ENCODE data around the gene TUBA4A.
"Not testable (repeated sequence)": the region's sequence is repeated elsewhere in the genome, so short reads cannot be mapped to it uniquely, and the experiment has no call there.

Gene TUBA4A

DNA sequence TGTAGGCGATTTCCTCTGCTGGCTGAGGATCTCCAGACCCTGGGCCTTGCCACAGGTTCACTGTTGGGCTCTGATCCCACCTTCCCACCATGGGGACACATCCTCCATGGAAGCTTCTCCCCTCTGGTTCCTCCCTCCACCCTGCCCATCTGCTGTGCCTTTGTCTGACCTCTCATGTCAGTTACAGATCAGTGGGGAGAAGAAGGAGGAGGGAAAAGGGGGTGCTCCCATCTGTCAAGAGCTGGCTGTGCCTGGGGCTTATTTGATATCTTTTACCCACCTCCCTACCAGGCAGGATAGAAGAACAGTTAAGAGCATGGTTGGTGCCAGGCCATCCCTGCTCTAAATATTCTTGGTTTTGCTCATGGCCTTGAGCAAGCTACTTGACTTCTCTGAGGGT, 13.2 kb upstream of the TUBA4A start:
- no peak for DNase-seq

DNA sequence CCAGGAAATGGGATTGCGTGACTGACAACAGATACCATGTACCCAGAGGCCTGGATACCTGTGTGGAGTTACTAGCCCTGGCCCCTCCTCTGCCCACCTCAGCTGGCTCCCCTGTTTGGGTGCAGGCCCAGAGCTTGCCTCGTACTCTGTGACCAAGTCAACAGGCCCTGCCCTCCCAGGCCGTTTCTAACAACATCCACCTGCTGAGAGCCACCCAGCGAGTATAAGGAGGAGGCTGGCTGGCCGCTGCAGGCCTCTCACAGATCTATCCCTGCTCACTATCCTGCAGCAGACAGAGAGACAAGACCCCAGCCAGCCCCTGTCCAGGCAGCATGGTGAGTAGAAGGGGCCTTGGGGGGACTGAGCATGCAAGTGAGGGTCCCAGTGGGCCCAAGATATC, 12.5 kb upstream of the TUBA4A start:
- DNase-seq = no peak

DNA sequence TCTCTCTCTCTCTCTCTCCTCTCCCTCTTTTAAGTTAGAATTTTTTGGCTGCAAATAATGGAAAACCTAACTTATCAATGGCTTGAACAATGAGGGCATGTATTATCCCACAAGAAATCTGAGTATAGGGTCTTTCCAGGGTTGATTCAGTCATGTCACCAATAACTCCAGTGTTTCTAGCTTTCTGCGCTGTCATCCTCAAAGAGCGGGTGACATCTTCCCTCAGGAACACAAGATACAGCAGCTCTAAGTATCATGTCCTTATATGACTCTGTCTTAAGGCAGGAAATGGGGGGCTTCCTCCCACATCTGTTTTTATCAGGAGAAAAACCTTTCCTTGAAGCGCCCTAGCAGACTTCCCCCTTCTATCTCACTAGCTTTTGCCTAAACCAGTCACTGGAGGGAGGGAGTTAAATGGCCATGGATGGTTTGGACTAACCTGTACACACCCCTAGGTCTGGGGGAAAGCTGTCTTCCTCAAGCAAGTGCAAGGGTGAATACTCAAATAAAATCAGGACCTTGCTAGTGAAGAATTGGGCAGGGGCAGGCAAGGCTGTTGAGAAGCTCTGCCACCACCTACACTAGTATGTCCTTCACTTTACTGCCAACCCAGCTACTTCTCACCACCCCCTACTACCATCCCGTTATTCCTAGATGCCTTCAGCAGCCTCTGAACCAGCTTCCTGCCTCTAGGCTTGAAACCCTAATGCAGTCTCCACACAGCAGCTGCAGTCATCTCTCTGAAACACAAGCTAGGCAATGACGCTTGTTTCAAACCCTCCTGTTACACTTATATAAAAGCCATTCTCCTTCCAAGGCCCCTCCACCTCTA, 7.5 kb upstream of the TUBA4A start:
- DNase-seq = no peak

GRCh38 chr2:219258942-219259341, 5.2 kb upstream of the TUBA4A start:
- not testable (repeated sequence) for DNase-seq

- DNase-seq = peak; percentile 74 to 76
Measured at GRCh38 chr2:219254590-219255201, 978 bp upstream of the TUBA4A start.

DNA sequence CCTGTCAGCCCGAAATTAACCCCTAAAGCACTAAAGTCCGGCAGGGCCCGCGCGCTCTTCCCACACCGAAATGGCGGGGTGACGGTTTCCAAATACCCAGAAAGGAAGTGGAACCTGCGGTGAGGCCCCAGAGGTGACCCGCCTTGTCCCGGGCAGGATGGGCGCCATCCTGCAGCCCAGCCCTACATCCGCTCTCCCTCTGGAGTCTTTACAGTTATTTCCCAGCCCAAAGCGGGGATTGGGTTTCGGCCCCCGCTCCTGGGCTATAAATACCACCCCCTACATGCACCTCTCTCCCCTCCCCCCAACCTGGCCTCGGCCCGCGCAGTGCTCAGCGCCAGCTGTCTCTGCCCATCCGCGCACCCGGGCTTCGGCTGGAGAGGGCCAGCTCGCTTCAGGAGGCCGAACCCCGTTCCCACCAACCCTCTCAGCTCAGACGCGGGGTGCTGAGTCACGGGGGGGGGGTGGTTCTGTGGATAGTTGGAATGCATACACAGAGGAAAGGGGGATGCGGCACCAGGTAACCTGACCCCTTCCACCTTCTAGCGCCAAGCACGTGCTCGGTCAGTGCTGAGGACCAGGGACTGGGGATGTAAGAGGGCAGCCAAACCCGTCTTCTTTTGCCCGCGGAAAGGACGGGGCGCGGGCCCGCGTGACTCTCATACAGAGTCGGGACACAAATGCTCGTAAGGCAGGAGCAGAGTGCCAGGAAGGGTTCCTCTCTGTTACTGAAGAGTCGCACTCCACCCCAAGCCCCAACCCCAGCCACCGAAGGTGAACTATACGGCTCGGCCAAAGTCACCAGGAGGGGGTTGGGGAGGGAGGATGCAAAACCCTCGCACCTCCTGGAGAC, 592 bp downstream of the TUBA4A start, which contains the start of gene TUBA4B:
TSS of gene TUBA4B (plus strand) at position 344 of the 853 bp plus-strand sequence. CDS start at position 509, 165 bp downstream.
- peak; percentile 39 to 42 for DNase-seq

DNA sequence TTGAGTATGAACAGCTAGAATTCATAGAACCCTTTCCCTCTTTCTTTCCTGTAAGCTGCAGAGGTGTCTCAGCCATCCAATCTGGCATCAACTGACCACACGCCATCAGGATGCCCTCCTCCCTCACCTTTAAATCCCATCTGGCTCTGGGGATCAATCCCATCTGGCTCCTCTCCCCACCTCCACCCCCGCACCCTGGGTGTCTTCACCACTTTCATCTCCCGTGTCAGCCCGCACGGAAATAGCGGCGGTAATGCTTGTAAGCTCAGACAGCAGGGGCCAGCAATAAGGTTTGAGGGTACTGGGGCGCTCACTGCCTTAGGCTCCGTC, 1.2 kb downstream of the TUBA4A start:
- DNase-seq = no peak

- no peak for DNase-seq
Measured at GRCh38 chr2:219252084-219252483, 1.6 kb downstream of the TUBA4A start.

DNA sequence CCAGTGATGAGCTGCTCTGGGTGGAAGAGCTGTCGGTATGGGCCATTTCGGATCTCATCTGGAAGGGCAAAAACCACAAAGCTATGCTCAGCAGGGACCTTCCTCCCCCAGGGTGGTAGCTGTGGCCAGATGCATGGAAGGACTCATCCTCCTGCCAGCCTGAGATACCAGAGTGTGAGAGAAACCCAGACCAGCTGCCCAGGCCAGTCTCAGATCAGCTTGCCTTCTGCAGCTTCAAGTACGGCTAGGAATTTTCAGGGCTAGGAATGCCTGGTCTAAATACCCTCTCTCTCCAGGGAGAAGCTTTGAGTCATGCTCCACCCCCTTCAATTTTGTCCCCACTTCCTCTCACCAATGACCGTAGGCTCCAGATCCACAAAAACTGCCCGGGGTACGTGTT, 2.1 kb downstream of the TUBA4A start:
- DNase-seq = no peak

GRCh38 chr2:219250049-219250781, 3.5 kb downstream of the TUBA4A start:
- peak; percentile 58 to 69 for DNase-seq

- peak; percentile 82 to 84 for DNase-seq
Measured at GRCh38 chr2:219249203-219249980, 4.3 kb downstream of the TUBA4A start.

DNA sequence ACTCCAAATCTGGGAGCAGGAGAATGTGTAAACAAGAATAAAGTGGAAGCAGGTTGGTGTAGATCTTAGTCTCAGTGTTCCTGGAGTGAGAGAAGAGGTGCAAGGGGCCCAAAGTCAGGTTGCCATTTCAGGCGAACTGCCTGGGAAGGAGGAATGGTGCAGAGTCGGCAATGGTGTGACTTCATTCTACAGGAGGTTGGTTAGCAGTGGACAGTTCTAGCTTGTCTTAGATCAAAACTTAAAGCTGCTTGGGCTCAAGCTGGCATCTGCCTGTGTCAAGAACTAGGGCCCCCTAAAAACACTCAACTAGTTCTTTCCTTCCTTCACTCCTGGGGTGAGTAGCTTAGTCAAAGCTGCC, 4.9 kb downstream of the TUBA4A start:
- no peak for DNase-seq

DNA sequence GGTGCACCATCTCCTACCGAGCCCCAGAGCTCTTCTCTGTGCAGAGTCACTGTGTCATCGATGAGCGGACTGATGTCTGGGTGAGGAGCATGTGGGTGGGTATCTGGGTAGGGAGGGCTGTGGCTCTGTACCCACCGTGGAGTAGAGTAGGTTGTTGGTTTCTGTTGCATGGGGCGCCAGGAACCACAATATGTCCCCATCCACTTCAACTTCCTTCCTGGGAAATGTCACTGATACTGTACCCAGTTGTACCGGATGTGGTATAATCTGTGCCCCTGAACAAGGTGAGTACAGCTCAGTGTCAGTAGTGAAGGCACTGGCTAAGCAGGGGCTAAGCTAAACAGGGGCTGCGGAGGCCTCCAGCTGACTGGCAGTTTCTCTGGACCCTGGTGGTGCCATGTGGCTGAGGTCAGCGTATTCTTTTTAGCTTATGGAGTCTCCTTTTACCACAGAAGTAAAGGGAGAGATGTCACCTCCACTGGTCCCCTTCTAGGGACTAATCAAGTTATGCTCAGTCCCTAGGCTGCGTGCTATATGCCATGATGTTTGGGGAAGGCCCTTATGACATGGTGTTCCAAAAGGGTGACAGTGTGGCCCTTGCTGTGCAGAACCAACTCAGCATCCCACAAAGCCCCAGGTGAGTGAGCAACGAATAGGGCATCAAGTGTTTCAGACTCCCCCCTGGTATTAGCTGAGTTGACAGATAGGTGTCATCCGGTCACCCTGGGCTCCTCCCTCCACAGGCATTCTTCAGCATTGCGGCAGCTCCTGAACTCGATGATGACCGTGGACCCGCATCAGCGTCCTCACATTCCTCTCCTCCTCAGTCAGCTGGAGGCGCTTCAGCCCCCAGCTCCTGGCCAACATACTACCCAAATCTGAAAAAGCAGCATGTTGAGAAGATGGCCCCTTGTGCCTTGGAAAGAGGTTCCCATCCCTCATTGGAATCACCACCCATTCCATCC, 5.8 kb downstream of the TUBA4A start:
- DNase-seq = peak; percentile 49 to 52

DNA sequence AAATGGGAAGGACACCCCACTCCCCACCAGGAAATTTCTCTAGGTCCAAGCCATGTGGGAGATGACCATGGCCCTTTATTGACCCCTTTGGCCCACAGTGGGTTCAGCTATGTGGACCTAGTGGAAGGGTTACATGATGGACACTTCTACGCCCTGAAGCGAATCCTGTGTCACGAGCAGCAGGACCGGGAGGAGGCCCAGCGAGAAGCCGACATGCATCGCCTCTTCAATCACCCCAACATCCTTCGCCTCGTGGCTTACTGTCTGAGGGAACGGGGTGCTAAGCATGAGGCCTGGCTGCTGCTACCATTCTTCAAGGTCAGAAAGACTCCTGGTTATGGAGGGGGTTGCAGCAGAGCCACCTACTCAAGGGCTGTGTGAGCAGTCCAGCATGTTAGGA, 7.2 kb downstream of the TUBA4A start:
- DNase-seq = no peak

DNA sequence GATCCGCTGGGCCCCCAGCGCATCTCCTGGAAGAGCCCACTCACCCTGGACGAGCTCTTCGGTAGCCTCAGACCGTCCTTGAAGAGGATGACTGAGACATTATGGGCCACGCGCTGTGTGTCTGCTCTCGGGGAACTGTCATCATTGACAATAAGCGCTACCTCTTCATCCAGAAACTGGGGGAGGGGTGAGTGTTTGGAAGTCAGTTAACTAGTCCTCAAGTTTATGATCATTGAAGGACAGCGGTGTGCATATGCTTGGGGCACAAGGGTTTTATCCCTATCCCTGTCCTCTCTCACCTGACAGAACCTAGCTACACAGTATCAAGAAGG, 7.9 kb downstream of the TUBA4A start:
- no peak for DNase-seq

- peak; percentile 69 to 71 for DNase-seq
Measured at GRCh38 chr2:219245148-219245898, 8.4 kb downstream of the TUBA4A start, which contains the start of the genes GLB1L and STK16. Gene GLB1L (minus strand): TSS chr2:219245444. CDS start chr2:219243573, 1,871 bp downstream. Gene STK16 (plus strand): TSS chr2:219245479. CDS start chr2:219246000, 521 bp downstream.

DNA sequence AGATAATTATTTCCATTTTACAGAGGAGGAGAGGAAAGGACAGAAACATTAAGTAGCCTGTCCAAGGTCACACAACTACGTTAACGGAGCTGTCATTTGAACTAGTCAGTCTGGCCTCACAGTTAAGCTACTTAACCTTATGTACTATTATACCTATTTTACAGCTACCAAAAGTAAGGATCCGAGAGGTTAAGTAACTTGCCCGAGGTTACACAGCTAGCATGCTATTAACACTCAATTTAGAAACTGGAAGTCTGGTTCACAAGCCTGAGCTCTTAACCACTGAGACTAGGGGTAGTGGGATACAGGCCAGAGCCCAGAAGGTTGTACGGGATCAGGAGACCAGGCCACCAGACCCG, 8.9 kb downstream of the TUBA4A start:
- no peak for DNase-seq

DNA sequence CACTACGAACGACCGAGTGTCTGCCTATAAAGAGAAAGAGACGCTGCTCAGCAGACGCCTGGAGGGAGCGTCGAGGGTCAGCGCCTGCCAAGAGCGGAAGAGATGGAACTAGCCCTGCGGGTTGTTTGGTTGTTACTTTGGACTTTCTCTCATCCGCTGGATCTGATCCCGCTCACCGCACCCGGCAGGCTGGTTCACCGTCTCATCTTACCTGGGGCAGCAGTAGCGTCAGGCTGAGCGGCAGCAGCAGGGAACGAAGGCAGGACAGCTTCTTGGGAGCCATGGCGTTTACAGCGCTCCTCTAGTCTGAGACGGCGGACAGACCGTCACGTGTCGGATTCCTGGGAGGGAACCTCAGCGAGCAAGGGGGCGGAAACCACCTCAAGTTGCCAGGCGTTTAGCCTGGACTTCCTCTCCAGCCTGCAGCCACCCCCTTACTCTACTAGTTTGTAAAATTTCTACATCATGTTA, 10.4 kb downstream of the TUBA4A start:
- no peak for DNase-seq

DNA sequence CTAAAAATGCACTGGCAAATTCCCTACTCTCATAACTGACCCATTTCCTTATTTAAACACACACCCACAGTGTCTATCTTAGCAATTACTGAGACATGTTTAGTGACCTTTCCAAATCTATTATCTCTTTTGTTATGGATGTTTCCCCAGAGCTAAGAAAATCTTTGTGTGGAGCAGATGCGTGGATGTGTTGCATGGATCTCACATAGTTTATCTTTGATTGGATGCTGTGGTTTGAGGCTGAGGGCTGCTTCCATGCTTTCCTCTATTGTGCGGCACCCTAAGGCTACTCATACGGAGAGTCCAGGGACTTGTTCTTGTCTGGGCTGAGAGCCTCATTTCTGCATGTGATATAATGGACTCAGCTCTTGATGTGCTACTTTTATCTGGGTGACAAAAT, 19.4 kb downstream of the TUBA4A start:
- DNase-seq = no peak

GRCh38 chr2:219230059-219230540, 23.6 kb downstream of the TUBA4A start:
- peak in 1 of 2 experiments; percentile 10 for DNase-seq
